HepG2 (cell line): ENCODE measurements around the gene NSUN5. TPM values are rescaled to one million over a fixed set of nuclear protein-coding genes. Genes with fewer than 3 reads are reported as not detected.

ENCODE experiments used
- ATAC-seq: fragments of 200-7000 bp; cut with Tn5 transposase; 3 replicates; pipeline ENCODE4 v1.9.1; 2020; ENCODE audit warnings: mild to moderate bottlenecking, moderate library complexity
- BruUV-seq: library from RNA; stranded (reverse); fragments of 400-500 nt; replicated peaks from 2 replicates; lab custom pipeline; 2021; lab: Mats Ljungman, UMichigan
- CTCF ChIA-PET: fragments of 300-600 bp; formaldehyde crosslinking; extraction: SDS; loops from one replicate; lab custom pipeline; 2021; ENCODE audit warnings: low total read pairs, inconsistent platforms, low intra/inter-chr PET ratio; lab: Yijun Ruan, JAX
- POLR2A ChIA-PET: fragments of 350-600 bp; sonication (Branson Sonifier 250); formaldehyde crosslinking; loops from one replicate; lab custom pipeline; 2020; ENCODE audit warnings: antibody characterized with exemption, inconsistent platforms; lab: Yijun Ruan, JAX
- DNase-seq: peaks from one replicate; pipeline ENCODE4 v3.0.0-alpha.2; 2015; ENCODE audit warnings: low spot score
- FAIRE-seq: peaks from 3 replicates; lab custom pipeline; 2011; peaks lifted over from hg19 to GRCh38; lab: Jason Lieb, UNC
- H2AFZ ChIP-seq: one replicate; pipeline ENCODE4 v1.6.1; 2011; ENCODE audit warnings: low read length, inconsistent platforms
- H3K27ac ChIP-seq: fragments of 300-600 bp; 3 replicates; pipeline ENCODE4 v1.8.0; 2011; ENCODE audit warnings: mixed run types, mild to moderate bottlenecking, mixed read lengths, low read length, inconsistent platforms; ENCODE audit not compliant: insufficient read depth; ENCODE audit errors: extremely low read length
- H3K27me3 ChIP-seq, 2 experiments: fragments of 200-600 bp in 1 of 2; 2 replicates in 1 of 2; 3 replicates in 1 of 2; pipeline versions ENCODE4 v1.6.0 to v1.8.0; 2011; ENCODE audit warnings: low read length in 2 of 2, mild to moderate bottlenecking in 2 of 2, moderate library complexity in 2 of 2, inconsistent platforms in 1 of 2; ENCODE audit not compliant: insufficient read depth in 2 of 2, control insufficient read depth in 1 of 2
- H3K36me3 ChIP-seq, 2 experiments: fragments of 200-600 bp in 1 of 2; replicated peaks in 1 of 2; 2 replicates in 1 of 2; 3 replicates in 1 of 2; pipeline versions ENCODE4 v1.5.1 to v1.8.0; 2011; ENCODE audit warnings: low read length in 2 of 2, inconsistent platforms in 1 of 2; ENCODE audit not compliant: insufficient read depth in 2 of 2, control insufficient read depth in 1 of 2
- H3K4me1 ChIP-seq: 2 replicates; pipeline ENCODE4 v1.5.1; 2012; ENCODE audit warnings: low read length, inconsistent platforms; ENCODE audit not compliant: insufficient read depth
- H3K4me2 ChIP-seq: 2 replicates; pipeline ENCODE4 v1.6.0; 2011; ENCODE audit warnings: low read depth, low read length, inconsistent platforms
- H3K4me3 ChIP-seq, 3 experiments: fragments of 200-600 bp in 1 of 3; sonication (generic), shearing (Covaris generic) in 1 of 3; replicated peaks in 1 of 3; 2 replicates each; pipeline ENCODE4 v1.5.1; 2011 to 2016; ENCODE audit warnings: low read length in 3 of 3, inconsistent platforms in 2 of 3, low read depth in 2 of 3, mild to moderate bottlenecking in 2 of 3, control low read depth in 1 of 3, mixed read lengths in 1 of 3; ENCODE audit not compliant: insufficient read depth in 1 of 3
- H3K79me2 ChIP-seq: one replicate; pipeline ENCODE4 v1.6.1; 2011; ENCODE audit warnings: low read length, inconsistent platforms; ENCODE audit not compliant: insufficient read depth
- H3K9ac ChIP-seq: 2 replicates; pipeline ENCODE4 v1.6.0; 2011; ENCODE audit warnings: mild to moderate bottlenecking, low read depth, low read length, inconsistent platforms; ENCODE audit not compliant: insufficient read depth
- H3K9me3 ChIP-seq: 2 replicates; pipeline ENCODE4 v1.5.1; 2012; ENCODE audit warnings: mild to moderate bottlenecking, low read length
- H4K20me1 ChIP-seq: 2 replicates; pipeline ENCODE4 v1.6.0; 2011; ENCODE audit warnings: inconsistent platforms, mild to moderate bottlenecking, low read length, moderate library complexity; ENCODE audit not compliant: insufficient read depth
- ARNT2 ChIP-seq: sonication (generic); formaldehyde crosslinking; IDR thresholded peaks from 2 replicates; pipeline ENCODE4 v1.8.0; 2022; ENCODE audit warnings: mild to moderate bottlenecking, low read depth, missing genetic modification reagents, moderate library complexity
- GATA4 ChIP-seq: sonication (generic); IDR thresholded peaks from 2 replicates; pipeline ENCODE4 v1.6.1; 2016; ENCODE audit warnings: antibody characterized with exemption, low read depth, borderline replicate concordance
- HOXA3 ChIP-seq: sonication (generic); formaldehyde crosslinking; IDR thresholded peaks from 2 replicates; pipeline ENCODE4 v1.5.0; 2020; ENCODE audit warnings: missing genetic modification reagents
- NCOA5 ChIP-seq: sonication (generic); formaldehyde crosslinking; IDR thresholded peaks from 2 replicates; pipeline ENCODE4 v1.4.0; 2020; ENCODE audit warnings: missing genetic modification reagents
- PCBP2 ChIP-seq: fragments of 200-400 bp; formaldehyde crosslinking; optimal IDR thresholded peaks from 2 replicates; pipeline ENCODE3; 2018; ENCODE audit warnings: low read length, low read depth; ENCODE audit not compliant: poor library complexity, severe bottlenecking
- RELA ChIP-seq: sonication (generic); formaldehyde crosslinking; IDR thresholded peaks from 2 replicates; pipeline ENCODE4 v1.4.0; 2020; ENCODE audit warnings: missing genetic modification reagents
- SPEN ChIP-seq: sonication (generic); formaldehyde crosslinking; IDR thresholded peaks from 2 replicates; pipeline ENCODE4 v1.5.1; 2020; ENCODE audit warnings: low read depth, mild to moderate bottlenecking, missing genetic modification reagents
- ZBTB10 ChIP-seq: sonication (generic); formaldehyde crosslinking; IDR thresholded peaks from 2 replicates; pipeline ENCODE4 v1.4.0; 2020; ENCODE audit warnings: missing genetic modification reagents, borderline replicate concordance
- ZNF18 ChIP-seq: sonication (generic); formaldehyde crosslinking; IDR thresholded peaks from 2 replicates; pipeline ENCODE4 v1.8.0; 2022; ENCODE audit warnings: mild to moderate bottlenecking, missing genetic modification reagents; ENCODE audit not compliant: insufficient replicate concordance
- ZNF225 ChIP-seq: sonication (generic); formaldehyde crosslinking; IDR thresholded peaks from 2 replicates; pipeline ENCODE4 v1.4.0; 2020; ENCODE audit warnings: mild to moderate bottlenecking, missing genetic modification reagents
- ZNF230 ChIP-seq: sonication (generic); formaldehyde crosslinking; IDR thresholded peaks from 2 replicates; pipeline ENCODE4 v1.4.0; 2020; ENCODE audit warnings: mild to moderate bottlenecking, missing genetic modification reagents
- ZNF646 ChIP-seq: sonication (generic); formaldehyde crosslinking; IDR thresholded peaks from 2 replicates; pipeline ENCODE4 v1.9.0; 2021; ENCODE audit warnings: mild to moderate bottlenecking, missing genetic modification reagents
- WGBS: methylation state at CpG from one replicate; pipeline ENCODE4 v1.1.6; 2017; ENCODE audit warnings: low lambda C conversion rate; 5-methylcytosine and 5-hydroxymethylcytosine counted together
- in situ Hi-C: cut with HindIII; loops from 2 replicates; pipeline ENCODE4 v1.10.0; 2017; ENCODE audit warnings: low pct_unique_long_range_greater_than_20kb; ENCODE audit not compliant: extremely low pct_ligation_motif_present
- intact Hi-C: fragments of 100-400 bp; cut with micrococcal nuclease; formaldehyde crosslinking; loops from one replicate; pipeline ENCODE4 v1.10.0; 2022; ENCODE audit not compliant: unreplicated experiment
- polyA plus RNA-seq, 8 experiments: library from polyadenylated mRNA; depleted of rRNA in 3 of 8; stranded (reverse) in 7 of 8; unstranded in 1 of 8; fragments of >200 nt; fragmentation: Illumina TruSeq in 4 of 8; extraction: Trizol in 4 of 8; gene quantifications; 2 replicates each; pipeline versions ENCODE4 v1.2.1 to v1.2.3, GENCODE V29; 2011 to 2016; ENCODE audit warnings: low read depth in 4 of 8, missing spikeins in 1 of 8, mixed read lengths in 1 of 8; ENCODE audit not compliant: insufficient read depth in 1 of 8
- total RNA-seq, 5 experiments: library from RNA; depleted of rRNA; stranded (reverse); fragments of >200 nt; fragmentation: Illumina TruSeq; extraction: Trizol; gene quantifications; 2 replicates each; pipeline ENCODE4 v1.2.3, GENCODE V29; 2016; ENCODE audit warnings: low read depth in 1 of 5

The NSUN5 gene
- total and polyA plus RNA-seq, 2 of the 13 experiments (the other 11 are each of a cell fraction or from before 2014, with no cell fraction given), result 19.9 to 35.8 TPM

DNA sequence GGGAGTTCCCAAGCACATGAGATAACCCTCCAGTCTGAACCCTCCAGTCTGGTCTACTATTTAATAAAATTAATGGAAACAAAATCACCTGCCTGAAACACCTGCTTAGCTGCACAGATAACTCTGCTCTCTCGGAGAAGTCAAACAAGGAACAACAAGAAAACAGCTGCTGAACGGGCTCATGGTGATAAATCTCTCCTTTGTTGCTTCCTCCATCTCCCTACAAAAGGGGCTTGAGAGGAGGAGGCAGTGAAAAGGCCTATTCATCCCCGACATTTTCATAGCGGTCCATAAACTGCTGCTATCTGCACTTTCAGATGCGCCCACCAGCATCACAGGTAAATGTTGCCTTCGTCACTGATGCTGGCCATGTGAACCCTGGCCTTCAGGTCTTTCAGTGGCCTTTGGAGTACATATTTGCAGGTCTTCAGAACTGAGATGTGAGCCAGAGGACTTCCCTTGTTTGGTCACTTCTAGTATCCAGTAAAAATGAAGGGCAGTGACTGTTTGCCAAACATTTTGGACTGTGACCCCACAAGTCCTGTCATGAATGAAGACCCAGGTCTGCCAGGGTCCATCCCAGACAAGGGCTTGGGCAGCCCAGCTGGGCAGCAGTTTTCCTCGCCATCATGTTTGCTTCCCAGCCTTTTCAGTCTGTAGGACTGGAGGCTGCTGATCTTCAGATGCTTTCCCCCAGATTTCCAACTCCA lies 35.2 kb upstream of the NSUN5 start:
- H3K4me3 ChIP-seq, result peak overlapping the region in 2 of 3 experiments; percentile 2 to 8; a peak in 1 of 6 replicates
- peak; percentile 81 for DNase-seq
- peaks cover 68% of the 10 kb centered on the region for H3K4me1 ChIP-seq
- H3K36me3 ChIP-seq, result no peaks in the 10 kb centered on the region
- intact Hi-C loops, result loop anchor here (1.0 to 2.0 kb wide), 3 partner anchors 15 to 27 kb away; no protein-coding TSS in a partner anchor
- FAIRE-seq, result peak; percentile 77
- H3K27ac ChIP-seq, result peak overlapping the region; percentile 48
- H2AFZ ChIP-seq, result no peak overlapping the region
- WGBS, result 3% methylated on average over 4 of the region's 7 CpGs
- CTCF ChIA-PET, result no interaction called here
- POLR2A ChIA-PET, result interaction anchor here (1.2 to 3.5 kb wide), 4 partner anchors 14 to 35 kb away, joined by 3 to 28 read pairs (median 8); partner anchors contain the start of gene NSUN5
- ATAC-seq, result peak; percentile 50
- H3K9me3 ChIP-seq, result no peaks in the 10 kb centered on the region
- peak overlapping the region; percentile 87 for H3K4me2 ChIP-seq
- in situ Hi-C loops, result loop anchor here (5.0 kb wide), 1 partner anchor 93 kb away; no protein-coding TSS in a partner anchor
- peak overlapping the region; percentile 9; the same call in 1 of the 2 replicates for H3K9ac ChIP-seq
- H3K79me2 ChIP-seq, result no peaks in the 10 kb centered on the region
- H3K27me3 ChIP-seq, result 0 out of 5 replicates have a peak, but pooled peaks cover 0 to 5% of the 10 kb centered on the region in 2 experiments
- no TSS peak for BruUV-seq
- no peaks in the 10 kb centered on the region for H4K20me1 ChIP-seq
- TF ChIP-seq ZNF646 (CRISPR knock-in tag), result no peak
- TF ChIP-seq ZNF18, result no peak
- TF ChIP-seq GATA4, result no peak
- TF ChIP-seq ZBTB10 (CRISPR knock-in tag), result no peak
- no peak for TF ChIP-seq PCBP2
- no peak for TF ChIP-seq NCOA5 (CRISPR knock-in tag)
- TF ChIP-seq HOXA3 (CRISPR knock-in tag), result peak; percentile 62; the same call in 1 of the 2 replicates
- TF ChIP-seq ZNF225, result no peak
- no peak for TF ChIP-seq SPEN
- no peak for TF ChIP-seq ZNF230 (CRISPR knock-in tag)
- TF ChIP-seq ARNT2 (CRISPR knock-in tag), result no peak
- TF ChIP-seq RELA (CRISPR knock-in tag), result no peak
